HCT116 (cell line): Measurements from ENCODE around the gene XKR3. TPM values are rescaled to one million over a fixed set of nuclear protein-coding genes. Genes with fewer than 3 reads are reported as not detected.

Experiments used
- ATAC-seq: fragments of 200-7000 bp; cut with Tn5 transposase; 2 replicates; pipeline ENCODE4 v1.9.1; 2020; ENCODE audit warnings: mild to moderate bottlenecking, moderate library complexity
- BruUV-seq: library from RNA; stranded (reverse); fragments of 400-500 nt; replicated peaks from 2 replicates; lab custom pipeline; 2021; lab: Mats Ljungman, UMichigan
- CTCF ChIA-PET: fragments of 300-600 bp; sonication (Branson Sonifier 250); formaldehyde crosslinking; loops from one replicate; lab custom pipeline; 2021; ENCODE audit warnings: antibody characterized with exemption; lab: Charles Lee
- POLR2A ChIA-PET: fragments of 300-600, 350-600 bp; sonication (Branson Sonifier 250); formaldehyde crosslinking; loops from one replicate; lab custom pipeline; 2021; ENCODE audit warnings: antibody characterized with exemption; lab: Charles Lee
- RAD21 ChIA-PET, 2 experiments: fragments of 300-600 bp; sonication (Branson Sonifier 250); formaldehyde crosslinking; loops; one replicate each; lab custom pipeline; 2023; ENCODE audit warnings: low total read pairs in 2 of 2; ENCODE audit not compliant: uncharacterized antibody in 2 of 2, unreplicated experiment in 2 of 2, low non-redundant PET in 1 of 2; lab: Charles Lee
- DNase-seq: peaks from one replicate; pipeline ENCODE4 v3.0.0-alpha.2; 2010; ENCODE audit warnings: low read depth, low spot score
- H2AFZ ChIP-seq: fragments of 200-600 bp; shearing (Covaris generic), sonication (generic); 2 replicates; pipeline ENCODE4 v1.6.1; 2017; ENCODE audit warnings: low read depth, mixed run types, mixed read lengths, antibody characterized with exemption, low read length; ENCODE audit not compliant: poor library complexity, severe bottlenecking
- H3K27ac ChIP-seq: 2 replicates; pipeline ENCODE4 v1.5.1; 2012; ENCODE audit warnings: low read depth, low read length
- H3K27me3 ChIP-seq: fragments of 200-600 bp; sonication (generic); 2 replicates; pipeline ENCODE4 v1.6.1; 2016; ENCODE audit warnings: mixed run types, low read length, mixed read lengths; ENCODE audit not compliant: insufficient read depth
- H3K36me3 ChIP-seq, 2 experiments: fragments of 200-500 bp in 1 of 2; fragments of 200-600 bp in 1 of 2; sonication (Bioruptor generic) in 1 of 2; sonication (generic) in 1 of 2; 2 replicates each; pipeline versions ENCODE4 v1.5.1 to v1.6.1; 2014 to 2016; ENCODE audit warnings: low read length in 2 of 2, inconsistent platforms in 1 of 2, mixed read lengths in 1 of 2, mixed run types in 1 of 2; ENCODE audit not compliant: insufficient read depth in 2 of 2, control insufficient read depth in 1 of 2
- H3K4me1 ChIP-seq, 2 experiments: fragments of 200-600 bp in 1 of 2; sonication (generic) in 1 of 2; 2 replicates each; pipeline versions ENCODE4 v1.5.1 to v1.6.1; 2012 to 2017; ENCODE audit warnings: low read length in 2 of 2, inconsistent platforms in 1 of 2, mild to moderate bottlenecking in 1 of 2, mixed read lengths in 1 of 2, mixed run types in 1 of 2, moderate library complexity in 1 of 2; ENCODE audit not compliant: insufficient read depth in 2 of 2, control insufficient read depth in 1 of 2
- H3K4me2 ChIP-seq: fragments of 200-600 bp; sonication (generic); 2 replicates; pipeline ENCODE4 v1.6.1; 2017; ENCODE audit warnings: mixed run types, low read length, mixed read lengths
- H3K4me3 ChIP-seq, 2 experiments: fragments of 200-600 bp in 1 of 2; sonication (generic) in 1 of 2; replicated peaks in 1 of 2; 2 replicates each; pipeline ENCODE4 v1.5.1; 2011 to 2016; ENCODE audit warnings: low read length in 2 of 2, control low read depth in 1 of 2, low read depth in 1 of 2, mild to moderate bottlenecking in 1 of 2, mixed read lengths in 1 of 2, mixed run types in 1 of 2
- H3K79me2 ChIP-seq: fragments of 200-600 bp; sonication (generic); 2 replicates; pipeline ENCODE4 v1.6.1; 2017; ENCODE audit warnings: mild to moderate bottlenecking, mixed run types, low read length, moderate library complexity, mixed read lengths; ENCODE audit not compliant: insufficient read depth
- H3K9ac ChIP-seq: fragments of 200-600 bp; sonication (generic); 2 replicates; pipeline ENCODE4 v1.6.1; 2016; ENCODE audit warnings: low read length, mixed read lengths
- H3K9me2 ChIP-seq: fragments of 200-600 bp; sonication (generic), shearing (Covaris generic); 2 replicates; pipeline ENCODE4 v1.6.1; 2017; ENCODE audit warnings: mixed run types, mild to moderate bottlenecking, moderate library complexity; ENCODE audit not compliant: insufficient read depth
- H3K9me3 ChIP-seq, 2 experiments: fragments of 200-500 bp in 1 of 2; fragments of 200-600 bp in 1 of 2; sonication (Bioruptor generic) in 1 of 2; sonication (generic) in 1 of 2; 2 replicates each; pipeline ENCODE4 v1.6.1; 2014 to 2017; ENCODE audit warnings: low read length in 2 of 2, mixed read lengths in 2 of 2, inconsistent platforms in 1 of 2, low read depth in 1 of 2, mild to moderate bottlenecking in 1 of 2, mixed run types in 1 of 2, moderate library complexity in 1 of 2; ENCODE audit not compliant: control insufficient read depth in 1 of 2, insufficient read depth in 1 of 2
- H4K20me1 ChIP-seq: fragments of 200-600 bp; sonication (generic), shearing (Covaris generic); 2 replicates; pipeline ENCODE4 v1.6.1; 2017; ENCODE audit warnings: mixed run types, mild to moderate bottlenecking, moderate library complexity; ENCODE audit not compliant: insufficient read depth
- CBX3 ChIP-seq: IDR thresholded peaks from 2 replicates; pipeline ENCODE4 v1.6.1; 2012; ENCODE audit warnings: low read depth
- CEBPB ChIP-seq: IDR thresholded peaks from 2 replicates; pipeline ENCODE4 v1.6.1; 2012; ENCODE audit warnings: low read depth
- CTCF ChIP-seq, 3 experiments: fragments of 200-600 bp in 1 of 3; sonication (generic) in 1 of 3; IDR thresholded peaks in 2 of 3; conservative IDR thresholded peaks in 1 of 3; 2 replicates each; pipeline ENCODE4 v1.5.1; 2012 to 2017; ENCODE audit warnings: low read depth in 2 of 3, low read length in 2 of 3, antibody characterized with exemption in 1 of 3, borderline replicate concordance in 1 of 3, control low read depth in 1 of 3, mild to moderate bottlenecking in 1 of 3, mixed read lengths in 1 of 3, mixed run types in 1 of 3, moderate library complexity in 1 of 3; ENCODE audit not compliant: insufficient read depth in 1 of 3
- EGR1 ChIP-seq: IDR thresholded peaks from 2 replicates; pipeline ENCODE4 v1.6.1; 2012; ENCODE audit warnings: low read depth
- EZH2 ChIP-seq: fragments of 200-600 bp; sonication (generic); IDR thresholded peaks from 2 replicates; pipeline ENCODE4 v1.6.1; 2017; ENCODE audit warnings: antibody characterized with exemption, mixed run types
- EZH2phosphoT487 ChIP-seq: fragments of 200-600 bp; IDR thresholded peaks from 2 replicates; pipeline ENCODE4 v1.6.1; 2018; ENCODE audit warnings: antibody characterized with exemption, borderline replicate concordance
- FOSL1 ChIP-seq: IDR thresholded peaks from 2 replicates; pipeline ENCODE4 v1.6.1; 2012; ENCODE audit warnings: low read depth
- MAX ChIP-seq: IDR thresholded peaks from 2 replicates; pipeline ENCODE4 v1.6.1; 2012
- POLR2A ChIP-seq: IDR thresholded peaks from 2 replicates; pipeline ENCODE4 v1.7.0; 2011; ENCODE audit warnings: borderline replicate concordance; ENCODE audit not compliant: insufficient read depth, insufficient read length; ENCODE audit errors: extremely low read depth
- POLR2AphosphoS5 ChIP-seq: IDR thresholded peaks from 2 replicates; pipeline ENCODE4 v1.6.1; 2011; ENCODE audit warnings: mild to moderate bottlenecking, low read depth, low read length, moderate library complexity
- RAD21 ChIP-seq: IDR thresholded peaks from 2 replicates; pipeline ENCODE4 v1.6.1; 2012; ENCODE audit warnings: low read depth, mild to moderate bottlenecking
- SP1 ChIP-seq: IDR thresholded peaks from 2 replicates; pipeline ENCODE4 v1.6.1; 2012; ENCODE audit warnings: low read depth
- SRF ChIP-seq: IDR thresholded peaks from 2 replicates; pipeline ENCODE4 v1.6.1; 2012; ENCODE audit warnings: low read depth
- TCF7L2 ChIP-seq: IDR thresholded peaks from 2 replicates; pipeline ENCODE4 v1.7.0; 2011; ENCODE audit warnings: borderline replicate concordance, inconsistent platforms; ENCODE audit not compliant: insufficient read depth, insufficient read length; ENCODE audit errors: extremely low read depth
- YY1 ChIP-seq: IDR thresholded peaks from 2 replicates; pipeline ENCODE4 v1.6.1; 2011; ENCODE audit warnings: low read length, low read depth, moderate library complexity, mild to moderate bottlenecking; ENCODE audit not compliant: insufficient replicate concordance; ENCODE audit errors: extremely low read depth
- ZFX ChIP-seq: fragments of 450-650 bp; IDR thresholded peaks from 2 replicates; pipeline ENCODE4 v1.6.1; 2017
- intact Hi-C: fragments of 100-400 bp; cut with micrococcal nuclease; formaldehyde crosslinking; loops from 2 replicates; pipeline ENCODE4 v1.10.0; 2022
- total RNA-seq: library from RNA; stranded (reverse); gene quantifications from one replicate; pipeline ENCODE4 v1.2.1, GENCODE V29; 2021; ENCODE audit not compliant: unreplicated experiment

Gene XKR3
- total RNA-seq, 1 experiment from 2014 or later, result not detected

GRCh38 chr22:16783453-16783852, 41.8 kb downstream of the XKR3 start:
- Histone ChIP-seq H4K20me1 (no peaks in the 10 kb centered on the region), H3K4me3 (no peak overlapping the region), H3K79me2 (no peaks in the 10 kb centered on the region), H3K9me3 (no peaks in the 10 kb centered on the region), H3K27me3 (no peaks in the 10 kb centered on the region), H3K4me2 (peak overlapping the region; percentile 18), H3K9me2 (no peaks in the 10 kb centered on the region)
- POLR2A ChIA-PET, result no interaction called here
- no peak for DNase-seq
- RAD21 ChIA-PET, result no interaction called here
- TF ChIP-seq MAX (no peak), EGR1 (no peak), CTCF (IDR thresholded peaks at IDR 0.05 in 2 of 3, conservative IDR thresholded peaks at IDR 0.05 in 1 of 3; ENCODE audit: borderline replicate concordance in 1 of 3, insufficient read depth in 1 of 3, low read depth in 2 of 3, low read length in 2 of 3) (no peak), EZH2 (no peak), FOSL1 (no peak)
- TF ChIP-seq, all 23 proteins: peak for 0
- CTCF ChIA-PET, result interaction anchor here (0.9 to 2.9 kb wide), 7 partner anchors 9 to 271 kb away, joined by 3 to 23 read pairs (median 3); no protein-coding TSS in a partner anchor
- no peaks in the 10 kb centered on the region for H3K4me1 ChIP-seq
- no peak overlapping the region for H2AFZ ChIP-seq
- no peak overlapping the region for H3K27ac ChIP-seq
- ATAC-seq, result peak; percentile 40
- H3K9ac ChIP-seq, result no peak overlapping the region
- BruUV-seq, result no TSS peak
- intact Hi-C loops, result loop anchor here (10.0 kb wide), 2 partner anchors 49 to 51 kb away; no protein-coding TSS in a partner anchor
- no peaks in the 10 kb centered on the region for H3K36me3 ChIP-seq

DNA sequence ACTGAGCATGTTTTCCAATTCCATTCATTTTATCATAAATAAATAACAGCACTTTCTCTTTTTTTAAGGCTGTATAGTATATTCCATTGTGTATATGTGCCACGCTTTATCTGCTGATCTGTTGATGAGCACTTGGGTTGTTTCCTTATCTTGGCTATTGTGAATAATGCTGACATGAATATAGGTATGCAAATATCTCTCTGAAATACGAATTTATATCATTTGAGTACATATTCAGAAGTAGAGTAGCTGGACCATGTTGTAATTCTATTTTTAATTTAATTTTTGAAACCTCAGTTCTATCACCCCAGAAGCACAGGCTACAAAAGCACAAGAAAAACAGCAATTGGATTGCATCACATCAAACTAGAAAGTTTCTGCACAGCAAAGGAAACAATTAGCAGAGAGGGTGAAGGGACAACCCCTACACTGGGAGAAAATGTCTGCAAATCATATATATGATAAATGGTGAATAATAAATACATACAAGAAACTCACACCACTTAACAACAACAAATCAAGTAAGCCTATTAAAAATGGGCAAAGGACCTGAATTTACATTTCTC, 43.4 kb downstream of the XKR3 start:
- Histone ChIP-seq H3K9ac (no peak overlapping the region), H3K4me1 (no peaks in the 10 kb centered on the region), H3K79me2 (no peaks in the 10 kb centered on the region), H3K4me2 (no peak overlapping the region), H3K36me3 (no peaks in the 10 kb centered on the region), H3K4me3 (no peak overlapping the region), H2AFZ (no peak overlapping the region), H4K20me1 (no peaks in the 10 kb centered on the region), H3K9me2 (no peaks in the 10 kb centered on the region), H3K27me3 (no peaks in the 10 kb centered on the region), H3K9me3 (no peaks in the 10 kb centered on the region), H3K27ac (no peak overlapping the region)
- RAD21 ChIA-PET, result no interaction called here
- no peak for DNase-seq
- POLR2A ChIA-PET, result no interaction called here
- TF ChIP-seq CBX3 (no peak), TCF7L2 (no peak), EZH2phosphoT487 (no peak), CEBPB (no peak), POLR2A (no peak), YY1 (no peak), RAD21 (no peak), ZFX (no peak), SRF (no peak), MAX (no peak), POLR2AphosphoS5 (no peak), EGR1 (no peak), SP1 (no peak)
- intact Hi-C loops, result loop anchor here (10.0 kb wide), 2 partner anchors 47 to 53 kb away; no protein-coding TSS in a partner anchor
- CTCF ChIA-PET, result interaction anchor here (2.9 kb wide), 1 partner anchor 8 kb away, joined by 23 read pairs; no protein-coding TSS in a partner anchor
- no peak for ATAC-seq
- BruUV-seq, result no TSS peak
